Chondrocyte (in vitro differentiated cells): ENCODE data around the gene LRRC3. TPM values are rescaled to one million over a fixed set of nuclear protein-coding genes. Genes with fewer than 3 reads are reported as not detected.

ENCODE experiments used
- DNase-seq: peaks from one replicate; pipeline ENCODE4 v3.0.0; 2021; ENCODE audit warnings: mixed read lengths, low spot score
- H3K27ac Mint-ChIP-seq: one replicate; pipeline ENCODE4 v1.8.0; 2021; ENCODE audit warnings: mild to moderate bottlenecking, moderate library complexity, mixed read lengths; ENCODE audit not compliant: unreplicated experiment
- H3K27me3 Mint-ChIP-seq: 2 replicates; pipeline ENCODE4 v1.8.0; 2021; ENCODE audit warnings: low read depth, mixed read lengths
- H3K36me3 Mint-ChIP-seq: 2 replicates; pipeline ENCODE4 v1.8.0; 2021; ENCODE audit warnings: low read depth, mixed read lengths
- H3K4me1 Mint-ChIP-seq: 2 replicates; pipeline ENCODE4 v1.8.0; 2021; ENCODE audit warnings: low read depth, mild to moderate bottlenecking, mixed read lengths
- H3K4me3 Mint-ChIP-seq: one replicate; pipeline ENCODE4 v1.8.0; 2021; ENCODE audit warnings: mild to moderate bottlenecking, moderate library complexity, mixed read lengths; ENCODE audit not compliant: unreplicated experiment
- H3K9me3 Mint-ChIP-seq: 2 replicates; pipeline ENCODE4 v1.8.0; 2021; ENCODE audit warnings: low read depth, mixed read lengths
- CTCF ChIP-seq: fragments of 200-600 bp; sonication (generic); IDR thresholded peaks from 2 replicates; pipeline ENCODE4 v1.5.0; 2021; ENCODE audit warnings: antibody characterized with exemption, mild to moderate bottlenecking, moderate library complexity
- total RNA-seq: library from RNA; stranded (reverse); gene quantifications from 3 replicates; pipeline ENCODE4 v1.2.1, GENCODE V29; 2021

LRRC3 gene
- total RNA-seq, 1 donor from 2014 or later = 8.0 TPM

GRCh38 chr21:44462834-44463200 lies 7.5 kb downstream of the LRRC3 start:
- no peak overlapping the region for H3K27ac Mint-ChIP-seq

GRCh38 chr21:44463724-44464123 lies 8.4 kb downstream of the LRRC3 start:
- Mint-ChIP-seq H3K4me1 (no peaks in the 10 kb centered on the region), H3K27me3 (no peaks in the 10 kb centered on the region), H3K4me3 (no peak overlapping the region), H3K36me3 (peaks cover 4% of the 10 kb centered on the region), H3K9me3 (no peaks in the 10 kb centered on the region), H3K27ac (no peak overlapping the region)
- no peak for TF ChIP-seq CTCF
- no peak for DNase-seq

More at GRCh38 chr21:44462834-44463200, 7.5 kb downstream of the LRRC3 start:
- H3K27me3 Mint-ChIP-seq = no peaks in the 10 kb centered on the region
- no peaks in the 10 kb centered on the region for H3K4me1 Mint-ChIP-seq
- H3K4me3 Mint-ChIP-seq = no peak overlapping the region
- DNase-seq = no peak
- H3K36me3 Mint-ChIP-seq = peaks cover 5% of the 10 kb centered on the region
- TF ChIP-seq CTCF = no peak
- H3K9me3 Mint-ChIP-seq = no peaks in the 10 kb centered on the region

- no peaks in the 10 kb centered on the region for H3K27me3 Mint-ChIP-seq
- no peaks in the 10 kb centered on the region for H3K9me3 Mint-ChIP-seq
- H3K36me3 Mint-ChIP-seq = peaks cover 4% of the 10 kb centered on the region
- H3K4me3 Mint-ChIP-seq = no peak overlapping the region
- no peaks in the 10 kb centered on the region for H3K4me1 Mint-ChIP-seq
- H3K27ac Mint-ChIP-seq = no peak overlapping the region
- no peak for TF ChIP-seq CTCF
- no peak for DNase-seq
These were observed 9.0 kb downstream of the LRRC3 start for GRCh38 chr21:44464351-44464750.

- H3K27me3 Mint-ChIP-seq = no peaks in the 10 kb centered on the region
- DNase-seq = no peak
- no peaks in the 10 kb centered on the region for H3K4me1 Mint-ChIP-seq
These were observed 11.1 kb downstream of the LRRC3 start for GRCh38 chr21:44466351-44466954.

More at GRCh38 chr21:44466351-44466954, 11.1 kb downstream of the LRRC3 start:
- no peak overlapping the region for H3K4me3 Mint-ChIP-seq
- H3K27ac Mint-ChIP-seq = no peak overlapping the region
- H3K9me3 Mint-ChIP-seq = no peaks in the 10 kb centered on the region
- H3K36me3 Mint-ChIP-seq = peaks cover 7% of the 10 kb centered on the region
- no peak for TF ChIP-seq CTCF
